ENCODE measurements around the gene PICK1.

- no peak for TF ChIP-seq POLR2A (IDR thresholded peaks at IDR 0.05; ENCODE audit: low read depth, low read length)
- TF ChIP-seq POLR2AphosphoS5 (IDR thresholded peaks at IDR 0.05; ENCODE audit: low read depth, low read length): no peak
Observed at GRCh38 chr22:38025514-38025913, 31.7 kb upstream of the PICK1 start.

All from GM12892 (cell line).